Metanephros (tissue), 1 donor: Measurements from ENCODE around the gene ACOD1. TPM values are rescaled to one million over a fixed set of nuclear protein-coding genes. Genes with fewer than 3 reads are reported as not detected.

Source experiments
- total RNA-seq: library from RNA; depleted of rRNA; stranded (reverse); fragments of >200 nt; gene quantifications from one replicate; pipeline ENCODE4 v1.2.3, GENCODE V29; 2014

Gene ACOD1
- not detected for total RNA-seq

DNA sequence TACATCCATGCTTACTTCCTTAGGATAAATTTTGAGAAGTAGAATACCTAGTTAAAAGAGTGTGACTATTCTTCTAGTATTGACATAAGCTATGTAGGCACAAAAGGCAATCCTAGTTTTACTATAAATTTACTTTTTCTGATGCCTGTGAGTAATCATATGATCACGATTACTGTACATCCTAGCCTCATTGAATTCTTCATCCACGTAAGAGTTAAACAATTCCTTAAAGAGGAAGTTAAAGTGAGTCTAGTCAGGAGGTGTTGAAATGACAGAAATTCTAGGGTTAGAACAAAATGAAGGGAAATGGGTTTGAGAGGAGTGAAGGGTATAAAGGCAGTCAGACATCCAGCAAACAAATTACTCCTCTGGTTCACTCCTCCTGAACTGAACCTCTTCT is at the start of gene ACOD1:
Gene ACOD1 (plus strand): TSS at position 363 of the 400 bp plus-strand sequence. CDS start 48 bp downstream, outside the sequence.

GRCh38 chr13:76991796-76992547 is 43.7 kb downstream of the ACOD1 start, which contains the start of gene CLN5:
TSS of gene CLN5 (plus strand) at chr13:76992081. CDS start at chr13:76992099, 18 bp downstream.

Other genes with a start within 250 kb of the ACOD1 start
- gene KCTD12, start 62.1 kb upstream of the ACOD1 start, total RNA-seq: 105 TPM
- 33.3 TPM for gene CLN5, start 43.6 kb downstream of the ACOD1 start, total RNA-seq
- gene FBXL3, start 78.6 kb downstream of the ACOD1 start, total RNA-seq: 76.7 TPM